ENCODE data around the gene PTGIR.
"Not testable (repeated sequence)": the region's sequence is repeated elsewhere in the genome, so short reads cannot be mapped to it uniquely, and the experiment has no call there.

Gene PTGIR

DNA sequence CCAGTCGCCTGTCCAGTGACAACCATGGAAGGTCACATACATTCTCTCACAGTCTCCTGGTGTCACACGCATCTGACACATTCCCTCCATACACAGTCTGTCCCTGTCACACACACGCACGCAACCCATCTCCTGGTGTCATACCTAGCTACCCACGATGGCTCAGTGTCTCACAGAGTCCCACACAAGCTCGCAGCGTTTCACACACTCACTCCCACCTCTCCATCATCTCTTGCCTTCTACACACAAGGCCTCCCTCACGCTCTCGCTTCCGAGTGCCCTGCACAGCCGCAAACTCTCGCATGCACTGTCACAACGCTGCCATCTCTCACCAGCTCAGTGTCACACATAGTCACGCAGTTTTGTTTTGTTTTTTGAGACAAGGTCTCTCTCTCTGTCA lies 12.3 kb upstream of the PTGIR start:
- no peak for DNase-seq

DNA sequence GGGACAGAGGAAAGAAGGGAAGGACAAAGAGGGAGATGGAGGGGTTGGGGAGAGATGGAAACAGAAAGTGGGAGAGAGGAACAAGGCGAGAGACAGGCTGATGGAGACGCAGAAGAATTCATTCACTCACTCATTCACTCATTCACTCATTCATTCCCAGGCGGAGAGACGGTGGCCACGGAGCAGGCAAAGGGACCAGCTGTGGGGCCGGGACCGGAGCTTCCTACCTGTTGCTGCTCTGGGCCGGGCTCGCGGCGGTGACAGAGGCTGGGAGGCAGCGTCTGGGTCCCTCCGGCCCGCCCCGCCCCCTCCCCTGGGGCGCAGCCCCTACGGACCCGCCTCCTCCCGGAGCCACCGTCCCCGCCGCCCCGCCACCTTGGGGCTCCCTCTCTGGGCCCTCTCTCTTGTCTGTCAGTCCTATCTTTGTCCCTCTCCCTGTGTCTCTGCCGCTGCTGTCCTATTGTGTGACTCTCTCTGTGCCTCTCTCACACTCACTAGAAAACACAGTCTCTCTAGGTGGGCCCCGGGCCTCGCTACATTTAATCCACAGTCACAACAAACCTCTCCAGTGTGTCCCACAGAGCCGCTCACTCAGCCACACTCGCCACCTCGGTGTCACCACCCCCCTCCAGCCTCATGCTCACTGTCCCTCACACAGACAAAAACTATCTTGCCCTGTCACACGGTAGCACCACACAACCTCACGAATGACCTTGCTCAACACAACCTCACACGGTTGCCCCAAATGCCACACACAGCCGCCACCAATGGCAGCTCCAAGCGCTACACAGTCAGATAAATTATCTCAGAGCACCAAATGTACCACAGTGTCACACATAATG lies 11.3 kb upstream of the PTGIR start, which contains the start of gene GNG8:
TSS of gene GNG8 (minus strand) at position 283 of the 842 bp plus-strand sequence. CDS start 1,520 bp downstream, outside the sequence.
- DNase-seq = no peak

GRCh38 chr19:46634656-46635218 lies 9.8 kb upstream of the PTGIR start:
- DNase-seq = no peak

- peak; percentile 87 to 94 (median 92) for DNase-seq
Measured at GRCh38 chr19:46634045-46634655, 9.3 kb upstream of the PTGIR start.

- DNase-seq = no peak
Measured at GRCh38 chr19:46633130-46633529, 8.2 kb upstream of the PTGIR start.

- DNase-seq = no peak
Measured at GRCh38 chr19:46631481-46631880, 6.6 kb upstream of the PTGIR start.

GRCh38 chr19:46630586-46631205 lies 5.8 kb upstream of the PTGIR start:
- DNase-seq = peak in 3 of 4 experiments; percentile 33 to 51 (median 40)

GRCh38 chr19:46629546-46630025 lies 4.7 kb upstream of the PTGIR start:
- peak in 3 of 4 experiments; percentile 45 to 58 (median 52) for DNase-seq

- not testable (repeated sequence) for DNase-seq
Measured at GRCh38 chr19:46628970-46629369, 4.1 kb upstream of the PTGIR start.

DNA sequence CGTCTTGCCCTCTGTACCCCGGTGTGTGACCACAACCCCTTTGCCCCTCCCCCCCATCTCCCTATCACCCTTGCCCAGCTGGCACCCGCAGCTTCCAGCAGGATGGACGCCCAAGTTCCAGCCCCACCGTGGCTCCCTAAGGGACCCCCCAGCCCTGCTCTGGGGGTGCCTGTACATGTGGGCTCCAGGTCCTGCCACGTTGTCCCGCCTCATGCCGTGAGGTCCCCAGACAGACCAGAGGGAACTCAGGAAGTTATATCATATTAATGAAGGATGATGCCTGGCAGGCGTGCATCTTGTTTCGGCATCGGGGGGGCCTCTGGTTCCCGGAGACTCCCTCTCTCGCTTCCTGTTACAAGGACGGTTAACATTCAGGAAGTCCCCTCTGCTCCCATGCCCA lies 1.6 kb upstream of the PTGIR start:
- DNase-seq = peak; percentile 22 to 51 (median 44)

- no peak for DNase-seq
Measured at GRCh38 chr19:46625731-46626130, 842 bp upstream of the PTGIR start.

- no peak for DNase-seq
Measured at GRCh38 chr19:46623915-46624502, 880 bp downstream of the PTGIR start.

DNA sequence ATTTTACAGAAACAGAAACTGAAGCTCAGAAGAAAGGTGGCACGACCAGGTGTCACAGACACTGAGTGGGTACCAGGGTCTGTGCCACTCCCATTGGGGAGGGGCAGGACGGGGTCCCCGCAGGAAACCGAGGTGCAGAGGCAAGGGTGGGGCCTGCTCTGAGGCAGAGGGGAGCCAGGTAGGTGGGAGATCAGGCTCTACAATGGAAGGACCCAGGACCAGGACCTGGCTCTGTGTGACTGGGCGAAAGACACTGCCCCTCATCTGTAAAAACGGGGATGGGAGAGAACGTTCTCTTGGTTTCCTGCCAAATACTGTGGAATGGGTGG lies 2.8 kb downstream of the PTGIR start:
- no peak for DNase-seq

GRCh38 chr19:46621191-46622117 lies 3.4 kb downstream of the PTGIR start:
- no peak for DNase-seq

DNA sequence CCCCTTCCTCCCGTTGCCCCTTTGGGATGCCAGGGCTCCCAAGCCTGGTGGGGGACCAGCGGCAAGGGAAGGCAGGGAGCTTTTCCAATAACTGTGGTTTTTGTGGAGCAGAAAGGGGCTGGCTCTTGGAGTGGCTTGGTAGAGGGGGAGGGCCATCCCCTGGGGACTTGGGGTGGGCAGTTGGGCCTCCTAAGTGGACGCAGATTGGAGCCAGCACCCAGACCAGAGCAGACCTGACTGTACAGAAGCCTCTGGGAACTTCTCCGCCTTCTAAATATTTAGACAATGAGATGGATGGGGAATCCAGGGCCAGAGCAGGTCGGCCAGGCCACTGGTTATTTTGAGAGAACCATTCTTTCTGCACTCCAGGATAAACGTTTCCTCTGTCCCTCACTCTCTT lies 4.2 kb downstream of the PTGIR start:
- no peak for DNase-seq

- no peak for DNase-seq
Measured at GRCh38 chr19:46620267-46620666, 4.6 kb downstream of the PTGIR start.

DNA sequence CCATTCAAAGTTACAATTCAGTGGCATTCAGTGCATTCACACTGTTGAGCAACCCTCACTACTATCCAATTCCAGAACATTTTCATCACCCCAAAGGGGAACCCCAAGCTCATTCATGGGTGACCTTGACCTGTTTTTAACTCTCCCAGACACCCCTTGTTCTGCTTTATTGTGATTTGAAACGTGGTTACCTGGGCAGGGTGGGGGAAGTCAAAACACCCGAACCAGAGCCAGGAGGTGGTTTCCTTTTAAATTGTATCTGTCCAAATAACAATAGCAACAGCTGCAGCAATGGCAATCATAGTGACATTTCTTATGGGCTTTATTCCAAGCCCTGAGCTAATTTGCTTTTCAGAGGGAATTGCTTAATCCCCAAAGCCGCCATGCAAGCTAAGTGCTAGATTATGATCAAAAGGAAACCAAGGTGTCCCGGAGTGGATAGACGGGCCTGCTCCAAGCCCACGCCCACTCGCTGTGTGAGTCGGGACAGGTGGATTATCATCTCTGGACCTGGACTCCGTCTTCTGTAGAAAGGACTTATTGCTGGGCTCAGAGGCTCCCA lies 6.1 kb downstream of the PTGIR start:
- peak; percentile 23 to 59 (median 48) for DNase-seq

DNA sequence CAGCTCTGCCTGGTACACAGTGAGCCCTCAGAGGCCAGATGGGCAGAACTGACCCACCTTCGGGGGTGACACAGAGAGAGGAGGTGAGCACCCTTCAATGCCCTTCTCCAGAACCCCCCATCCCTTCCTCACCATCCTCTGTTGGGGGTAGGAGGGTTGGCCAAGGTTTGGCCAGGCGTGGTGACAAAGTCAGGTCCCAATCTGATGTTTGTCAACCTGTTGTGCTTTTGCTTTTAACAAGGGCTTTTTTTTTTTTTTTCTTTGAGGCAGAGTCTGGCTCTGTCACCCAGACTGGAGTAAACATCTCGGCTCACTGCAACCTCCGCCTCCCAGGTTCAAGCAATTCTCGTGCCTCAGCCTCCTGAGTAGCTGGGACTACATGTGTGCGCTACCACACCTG lies 7.3 kb downstream of the PTGIR start:
- no peak for DNase-seq

GRCh38 chr19:46616631-46617322 lies 8.1 kb downstream of the PTGIR start:
- peak; percentile 58 to 79 (median 66) for DNase-seq

- no peak for DNase-seq
Measured at GRCh38 chr19:46615966-46616365, 8.9 kb downstream of the PTGIR start.
